ENCODE measurements around the gene SEMA6C. TPM values are rescaled to one million over a fixed set of nuclear protein-coding genes. Genes with fewer than 3 reads are reported as not detected.

The SEMA6C gene
- total RNA-seq, 4 donors from 2014 or later, result 0.91 to 3.8 (median 2.0) TPM

GRCh38 chr1:151158751-151159251 lies 12.4 kb upstream of the SEMA6C start:
- 81 to 93% methylated on average over 9 to 18 of the region's 22 CpGs for WGBS, 2 donors
- Histone ChIP-seq H3K36me3 (peaks cover 0 to 59% (median 17%) of the 10 kb centered on the region in 3 donors), H3K27ac (peak overlapping the region in 1 of 4 donors; percentile 21), H3K27me3 (no peaks in the 10 kb centered on the region), H3K4me3 (no peak overlapping the region), H3K9me3 (no peaks in the 10 kb centered on the region), H3K4me1 (peaks cover 0 to 47% (median 0%) of the 10 kb centered on the region in 3 donors)
- no peak for DNase-seq
- TF ChIP-seq CTCF (IDR thresholded peaks at IDR 0.05), result no peak
- no peak for TF ChIP-seq POLR2A (IDR thresholded peaks at IDR 0.05)
- intact Hi-C loops (cut with DNase I), result loop anchor here (5.0 kb wide), 1 partner anchor 56 kb away; no protein-coding TSS in a partner anchor

- H3K27me3 ChIP-seq, result no peaks in the 10 kb centered on the region
- no peak for DNase-seq
- H3K9me3 ChIP-seq, result no peaks in the 10 kb centered on the region
- peaks cover 0 to 42% (median 0%) of the 10 kb centered on the region in 3 donors for H3K4me1 ChIP-seq
- 74 to 94% methylated on average over 5 of the region's 5 CpGs for WGBS, 2 donors
- peaks cover 0 to 59% (median 17%) of the 10 kb centered on the region in 3 donors for H3K36me3 ChIP-seq
- intact Hi-C loops (cut with DNase I), result loop anchor here (5.0 kb wide), 1 partner anchor 56 kb away; no protein-coding TSS in a partner anchor
- H3K4me3 ChIP-seq, result peak overlapping the region in 2 of 4 donors; percentile 12 to 42
- H3K27ac ChIP-seq, result no peak overlapping the region
- TF ChIP-seq POLR2A (IDR thresholded peaks at IDR 0.05) (no peak), CTCF (IDR thresholded peaks at IDR 0.05) (no peak)
Measured at GRCh38 chr1:151158326-151158725, 11.9 kb upstream of the SEMA6C start.

GRCh38 chr1:151157067-151157531 lies 10.7 kb upstream of the SEMA6C start:
- no peaks in the 10 kb centered on the region for H3K9me3 ChIP-seq
- intact Hi-C loops (cut with DNase I), result loop anchor here (5.0 kb wide), 1 partner anchor 55 kb away; no protein-coding TSS in a partner anchor
- TF ChIP-seq POLR2A (IDR thresholded peaks at IDR 0.05), result no peak
- TF ChIP-seq CTCF (IDR thresholded peaks at IDR 0.05), result no peak
- 57 to 70% methylated on average over 4 to 6 of the region's 6 CpGs for WGBS, 2 donors
- peaks cover 0 to 56% (median 17%) of the 10 kb centered on the region in 3 donors for H3K36me3 ChIP-seq
- no peaks in the 10 kb centered on the region for H3K27me3 ChIP-seq
- peak overlapping the region in 3 of 4 donors; percentile 31 to 57 (median 32) for H3K27ac ChIP-seq
- H3K4me3 ChIP-seq, result peak overlapping the region; percentile 1 to 51 (median 37)
- no peak for DNase-seq
- H3K4me1 ChIP-seq, result peaks cover 0 to 39% (median 0%) of the 10 kb centered on the region in 3 donors

- TF ChIP-seq CTCF (IDR thresholded peaks at IDR 0.05) (no peak), POLR2A (IDR thresholded peaks at IDR 0.05) (no peak)
- 32 to 38% methylated on average over 2 to 4 of the region's 4 CpGs for WGBS, 2 donors
- DNase-seq, result no peak
- H3K4me1 ChIP-seq, result peaks cover 0 to 39% (median 0%) of the 10 kb centered on the region in 3 donors
- H3K36me3 ChIP-seq, result peaks cover 0 to 50% (median 17%) of the 10 kb centered on the region in 3 donors
- H3K9me3 ChIP-seq, result no peaks in the 10 kb centered on the region
- H3K27ac ChIP-seq, result peak within 1 kb of the TSS; percentile 31 to 57 (median 36)
- peak within 1 kb of the TSS; percentile 1 to 51 (median 37) for H3K4me3 ChIP-seq
- intact Hi-C loops (cut with DNase I), result loop anchor here (5.0 kb wide), 1 partner anchor 54 kb away; no protein-coding TSS in a partner anchor
- H3K27me3 ChIP-seq, result no peaks in the 10 kb centered on the region
Measured at GRCh38 chr1:151156515-151156819, 10.0 kb upstream of the SEMA6C start, which contains the start of gene TNFAIP8L2. Gene TNFAIP8L2 (plus strand): TSS chr1:151156649. CDS start chr1:151158698, 2,049 bp downstream.

GRCh38 chr1:151147665-151148064 lies 1.2 kb upstream of the SEMA6C start:
- no peaks in the 10 kb centered on the region for H3K9me3 ChIP-seq
- intact Hi-C loops (cut with DNase I), result no loop called here
- no peak overlapping the region for H3K4me3 ChIP-seq
- DNase-seq, result no peak
- WGBS, 2 donors, result 100% methylated on average over 2 of the region's 2 CpGs
- TF ChIP-seq CTCF (IDR thresholded peaks at IDR 0.05), result no peak
- no peak for TF ChIP-seq POLR2A (IDR thresholded peaks at IDR 0.05)
- H3K36me3 ChIP-seq, result no peaks in the 10 kb centered on the region
- peaks cover 0 to 7% (median 0%) of the 10 kb centered on the region in 4 donors for H3K27me3 ChIP-seq
- H3K4me1 ChIP-seq, result peaks cover 16 to 47% (median 21%) of the 10 kb centered on the region in 3 donors
- H3K27ac ChIP-seq, result peak overlapping the region in 3 of 4 donors; percentile 87 to 89 (median 88)

Data from esophagus squamous epithelium (tissue), 5 donors.